GM12801 (cell line): ENCODE results near the gene TCF4.

Experiments used
- CTCF ChIP-seq: IDR thresholded peaks from one replicate; pipeline ENCODE4 v1.5.1; 2011; ENCODE audit warnings: control low read depth; ENCODE audit not compliant: insufficient read length; ENCODE audit errors: extremely low read depth

Gene TCF4

GRCh38 chr18:55390898-55391297, 197.1 kb downstream of the TCF4 start:
- no peak for TF ChIP-seq CTCF

GRCh38 chr18:55387139-55387984, 200.6 kb downstream of the TCF4 start:
- TF ChIP-seq CTCF, result no peak

- no peak for TF ChIP-seq CTCF
Measured at GRCh38 chr18:55386545-55386944, 201.4 kb downstream of the TCF4 start.

- TF ChIP-seq CTCF, result no peak
Measured at GRCh38 chr18:55385770-55386169, 202.2 kb downstream of the TCF4 start.

GRCh38 chr18:55384551-55385275, 203.3 kb downstream of the TCF4 start:
- TF ChIP-seq CTCF, result no peak

- TF ChIP-seq CTCF, result no peak
Measured at GRCh38 chr18:55384115-55384514, 203.9 kb downstream of the TCF4 start.

- TF ChIP-seq CTCF, result no peak
Measured at GRCh38 chr18:55382277-55382805, 205.7 kb downstream of the TCF4 start.
